Caco-2 (cell line): ENCODE results near the gene KRT75. TPM values are rescaled to one million over a fixed set of nuclear protein-coding genes. Genes with fewer than 3 reads are reported as not detected.

Experiments
- BruUV-seq: library from RNA; stranded (reverse); fragments of 400-500 nt; replicated peaks from 2 replicates; lab custom pipeline; 2021; lab: Mats Ljungman, UMichigan
- CTCF ChIA-PET: fragments of 300-600 bp; sonication (Branson Sonifier 250); formaldehyde crosslinking; loops from one replicate; lab custom pipeline; 2022; ENCODE audit warnings: antibody characterized with exemption; lab: Charles Lee
- POLR2A ChIA-PET: fragments of 300-600 bp; sonication (Branson Sonifier 250); formaldehyde crosslinking; loops from one replicate; lab custom pipeline; 2022; ENCODE audit warnings: antibody characterized with exemption; lab: Charles Lee
- DNase-seq, 2 experiments: peaks; one replicate each; pipeline versions ENCODE4 v3.0.0 to v3.0.0-alpha.2; 2020 to 2022
- H3K27me3 ChIP-seq: replicated peaks from 2 replicates; pipeline ENCODE4 v1.6.0; 2011; ENCODE audit warnings: low read length; ENCODE audit not compliant: control insufficient read depth, insufficient read depth
- H3K36me3 ChIP-seq: 2 replicates; pipeline ENCODE4 v1.5.1; 2011; ENCODE audit warnings: low read length; ENCODE audit not compliant: control insufficient read depth, insufficient read depth
- H3K4me1 ChIP-seq: fragments of 250-450 bp; sonication (Bioruptor Pico); 2 replicates; pipeline ENCODE4 v1.5.1; 2020; ENCODE audit warnings: mild to moderate bottlenecking
- H3K4me3 ChIP-seq: 2 replicates; pipeline ENCODE4 v1.5.1; 2011; ENCODE audit warnings: low read depth, mild to moderate bottlenecking, control low read depth, low read length
- H3K9me3 ChIP-seq: fragments of 250-450 bp; sonication (Bioruptor Pico); 2 replicates; pipeline ENCODE4 v1.5.1; 2020; ENCODE audit warnings: mild to moderate bottlenecking, moderate library complexity
- H3K27ac Mint-ChIP-seq: one replicate; pipeline ENCODE4 v1.8.0; 2022; ENCODE audit warnings: mixed read lengths; ENCODE audit not compliant: unreplicated experiment
- H3K27me3 Mint-ChIP-seq: one replicate; pipeline ENCODE4 v1.8.0; 2022; ENCODE audit warnings: mixed read lengths; ENCODE audit not compliant: insufficient read depth, unreplicated experiment
- H3K36me3 Mint-ChIP-seq: one replicate; pipeline ENCODE4 v1.8.0; 2022; ENCODE audit warnings: mild to moderate bottlenecking, mixed read lengths; ENCODE audit not compliant: insufficient read depth, unreplicated experiment
- H3K4me1 Mint-ChIP-seq: one replicate; pipeline ENCODE4 v1.8.0; 2022; ENCODE audit warnings: low read depth, mixed read lengths; ENCODE audit not compliant: unreplicated experiment
- H3K4me3 Mint-ChIP-seq: one replicate; pipeline ENCODE4 v1.8.0; 2022; ENCODE audit warnings: mild to moderate bottlenecking, moderate library complexity, mixed read lengths; ENCODE audit not compliant: unreplicated experiment
- H3K9me3 Mint-ChIP-seq: one replicate; pipeline ENCODE4 v1.8.0; 2022; ENCODE audit warnings: mixed read lengths; ENCODE audit not compliant: unreplicated experiment
- CTCF ChIP-seq, 2 experiments: fragments of 200-600 bp in 1 of 2; IDR thresholded peaks; 1 replicate in 1 of 2; 2 replicates in 1 of 2; pipeline versions ENCODE4 v1.5.1 to v1.8.0; 2011 to 2022; ENCODE audit warnings: antibody characterized with exemption in 1 of 2, control low read depth in 1 of 2, inconsistent platforms in 1 of 2, low read depth in 1 of 2, low read length in 1 of 2, mild to moderate bottlenecking in 1 of 2, moderate library complexity in 1 of 2; ENCODE audit not compliant: insufficient read depth in 1 of 2, severe bottlenecking in 1 of 2, unreplicated experiment in 1 of 2
- intact Hi-C: fragments of 100-400 bp; cut with micrococcal nuclease; formaldehyde crosslinking; loops from one replicate; pipeline ENCODE4 v1.10.0; 2022; ENCODE audit not compliant: unreplicated experiment
- total RNA-seq: library from RNA; stranded (reverse); gene quantifications from 2 replicates; pipeline ENCODE4 v1.2.3, GENCODE V29; 2022

KRT75 gene
- total RNA-seq, 1 experiment from 2014 or later, result not detected

- intact Hi-C loops, result no loop called here
- no TSS peak for BruUV-seq
- peaks cover 29% of the 10 kb centered on the region for H3K4me1 ChIP-seq
Observed at GRCh38 chr12:52437508-52437907, 3.3 kb upstream of the KRT75 start.

GRCh38 chr12:52436828-52437474 lies 2.8 kb upstream of the KRT75 start:
- H3K4me1 ChIP-seq, result peaks cover 23% of the 10 kb centered on the region
- no TSS peak for BruUV-seq
- H3K4me3 ChIP-seq, result no peak overlapping the region
- Mint-ChIP-seq H3K36me3 (no peaks in the 10 kb centered on the region), H3K27ac (no peak overlapping the region), H3K9me3 (no peaks in the 10 kb centered on the region), H3K27me3 (peaks cover 6% of the 10 kb centered on the region), H3K4me1 (peaks cover 23% of the 10 kb centered on the region), H3K4me3 (no peak overlapping the region)
- no peaks in the 10 kb centered on the region for H3K36me3 ChIP-seq
- H3K9me3 ChIP-seq, result no peaks in the 10 kb centered on the region
- intact Hi-C loops, result no loop called here
- ChIA-PET CTCF (no interaction called here), POLR2A (no interaction called here)
- no peak for DNase-seq
- no peaks in the 10 kb centered on the region for H3K27me3 ChIP-seq
- TF ChIP-seq CTCF (IDR thresholded peaks at IDR 0.05; ENCODE audit: insufficient read depth in 1 of 2, low read depth in 1 of 2, low read length in 1 of 2, severe bottlenecking in 1 of 2, unreplicated experiment in 1 of 2), result no peak

More at GRCh38 chr12:52437508-52437907, 3.3 kb upstream of the KRT75 start:
- TF ChIP-seq CTCF (IDR thresholded peaks at IDR 0.05; ENCODE audit: insufficient read depth in 1 of 2, low read depth in 1 of 2, low read length in 1 of 2, severe bottlenecking in 1 of 2, unreplicated experiment in 1 of 2), result no peak
- Histone ChIP-seq H3K36me3 (no peaks in the 10 kb centered on the region), H3K9me3 (no peaks in the 10 kb centered on the region), H3K4me3 (no peak overlapping the region), H3K27me3 (no peaks in the 10 kb centered on the region)
- POLR2A ChIA-PET, result no interaction called here
- H3K36me3 Mint-ChIP-seq, result no peaks in the 10 kb centered on the region
- H3K4me1 Mint-ChIP-seq, result peaks cover 28% of the 10 kb centered on the region
- CTCF ChIA-PET, result no interaction called here
- H3K27ac Mint-ChIP-seq, result no peak overlapping the region
- no peak for DNase-seq
- no peaks in the 10 kb centered on the region for H3K9me3 Mint-ChIP-seq
- no peak overlapping the region for H3K4me3 Mint-ChIP-seq
- H3K27me3 Mint-ChIP-seq, result peaks cover 5% of the 10 kb centered on the region

- no TSS peak for BruUV-seq
- Mint-ChIP-seq H3K27me3 (peaks cover 6% of the 10 kb centered on the region), H3K4me1 (peaks cover 19% of the 10 kb centered on the region), H3K9me3 (no peaks in the 10 kb centered on the region), H3K36me3 (no peaks in the 10 kb centered on the region), H3K27ac (no peak overlapping the region), H3K4me3 (no peak overlapping the region)
- no peak for TF ChIP-seq CTCF (IDR thresholded peaks at IDR 0.05; ENCODE audit: insufficient read depth in 1 of 2, low read depth in 1 of 2, low read length in 1 of 2, severe bottlenecking in 1 of 2, unreplicated experiment in 1 of 2)
- POLR2A ChIA-PET, result no interaction called here
- CTCF ChIA-PET, result no interaction called here
- Histone ChIP-seq H3K4me1 (peaks cover 16% of the 10 kb centered on the region), H3K36me3 (no peaks in the 10 kb centered on the region), H3K4me3 (no peak overlapping the region), H3K27me3 (no peaks in the 10 kb centered on the region), H3K9me3 (no peaks in the 10 kb centered on the region)
- intact Hi-C loops, result no loop called here
- DNase-seq, result no peak
Observed at GRCh38 chr12:52436000-52436827, 2.0 kb upstream of the KRT75 start.
